CD4-positive, alpha-beta memory T cell (primary cell): ENCODE results near the gene UBC. TPM values are rescaled to one million over a fixed set of nuclear protein-coding genes. Genes with fewer than 3 reads are reported as not detected.
"Not testable (repeated sequence)": the region's sequence is repeated elsewhere in the genome, so short reads cannot be mapped to it uniquely, and the experiment has no call there.

ENCODE experiments used
- CTCF ChIA-PET: fragments of 350-600 bp; sonication (Branson Sonifier 250); formaldehyde crosslinking; loops from one replicate; lab custom pipeline; 2021; ENCODE audit warnings: inconsistent platforms; ENCODE audit not compliant: partially characterized antibody; lab: Charles Lee
- POLR2A ChIA-PET: fragments of 350-600 bp; sonication (Branson Sonifier 250); formaldehyde crosslinking; loops from one replicate; lab custom pipeline; 2021; ENCODE audit not compliant: partially characterized antibody; lab: Charles Lee
- DNase-seq, 5 donors: peaks; one replicate each; pipeline versions ENCODE4 v3.0.0 to v3.0.0-alpha.2; 2020 to 2022; ENCODE audit warnings: mixed read lengths in 1 of 5
- H3K27ac ChIP-seq: one replicate; pipeline ENCODE4 v1.7.0; 2013; ENCODE audit warnings: low read depth, low read length
- H3K27me3 ChIP-seq: 2 replicates; pipeline ENCODE4 v1.7.0; 2013; ENCODE audit warnings: mild to moderate bottlenecking, low read length, moderate library complexity; ENCODE audit not compliant: insufficient read depth
- H3K36me3 ChIP-seq: 2 replicates; pipeline ENCODE4 v1.7.0; 2013; ENCODE audit warnings: mild to moderate bottlenecking, low read length, moderate library complexity; ENCODE audit not compliant: insufficient read depth
- H3K4me1 ChIP-seq: 2 replicates; pipeline ENCODE4 v1.7.0; 2013; ENCODE audit warnings: mild to moderate bottlenecking, low read length, moderate library complexity; ENCODE audit not compliant: insufficient read depth
- H3K4me3 ChIP-seq, 2 donors: one replicate each; pipeline ENCODE4 v1.7.0; 2013; ENCODE audit warnings: low read length in 2 of 2, mild to moderate bottlenecking in 1 of 2
- H3K9me3 ChIP-seq, 2 donors: one replicate each; pipeline ENCODE4 v1.7.0; 2013; ENCODE audit warnings: low read length in 2 of 2, control low read depth in 1 of 2; ENCODE audit not compliant: control insufficient read depth in 1 of 2
- H3K27ac Mint-ChIP-seq, 7 donors: one replicate each; pipeline ENCODE4 v1.8.0; 2020 to 2021; ENCODE audit warnings: mixed read lengths in 7 of 7, mild to moderate bottlenecking in 6 of 7, inconsistent platforms in 3 of 7, moderate library complexity in 3 of 7
- H3K27me3 Mint-ChIP-seq, 2 donors: one replicate each; pipeline ENCODE4 v1.8.0; 2020 to 2021; ENCODE audit warnings: mixed read lengths in 2 of 2
- H3K36me3 Mint-ChIP-seq, 2 donors: one replicate each; pipeline ENCODE4 v1.8.0; 2020 to 2021; ENCODE audit warnings: mixed read lengths in 2 of 2, inconsistent platforms in 1 of 2, mild to moderate bottlenecking in 1 of 2
- H3K4me1 Mint-ChIP-seq, 4 donors: one replicate each; pipeline ENCODE4 v1.8.0; 2020 to 2021; ENCODE audit warnings: mixed read lengths in 4 of 4, mild to moderate bottlenecking in 1 of 4
- H3K4me3 Mint-ChIP-seq, 8 donors: one replicate each; pipeline ENCODE4 v1.8.0; 2020 to 2021; ENCODE audit warnings: mixed read lengths in 8 of 8, mild to moderate bottlenecking in 7 of 8, moderate library complexity in 6 of 8, inconsistent platforms in 3 of 8
- H3K9me3 Mint-ChIP-seq, 8 donors: one replicate each; pipeline ENCODE4 v1.8.0; 2020 to 2021; ENCODE audit warnings: mixed read lengths in 8 of 8, mild to moderate bottlenecking in 5 of 8, inconsistent platforms in 3 of 8, moderate library complexity in 1 of 8
- intact Hi-C: fragments of 100-400 bp; cut with micrococcal nuclease; formaldehyde crosslinking; loops from one replicate; pipeline ENCODE4 v1.15.1; 2023
- polyA plus RNA-seq, 2 donors: library from polyadenylated mRNA; unstranded; fragments of 300-500 nt; fragmentation: Illumina TruSeq; gene quantifications; one replicate each; pipeline ENCODE4 v1.2.3, GENCODE V29; 2021
- total RNA-seq, 2 experiments: library from RNA; stranded (reverse); gene quantifications; one replicate each; pipeline ENCODE4 v1.2.3, GENCODE V29; 2021

The UBC gene
- total and polyA plus RNA-seq, 4 experiments from 2014 or later = 853 to 1,668 (median 868) TPM

DNA sequence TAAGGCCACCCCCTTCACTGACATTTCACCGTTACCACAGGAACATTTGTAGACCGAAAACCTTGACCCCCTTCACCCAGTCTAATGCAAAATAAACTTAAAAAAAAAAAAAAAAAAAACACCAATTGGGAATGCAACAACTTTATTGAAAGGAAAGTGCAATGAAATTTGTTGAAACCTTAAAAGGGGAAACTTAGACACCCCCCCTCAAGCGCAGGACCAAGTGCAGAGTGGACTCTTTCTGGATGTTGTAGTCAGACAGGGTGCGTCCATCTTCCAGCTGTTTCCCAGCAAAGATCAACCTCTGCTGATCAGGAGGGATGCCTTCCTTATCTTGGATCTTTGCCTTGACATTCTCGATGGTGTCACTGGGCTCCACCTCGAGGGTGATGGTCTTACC, 2.9 kb downstream of the UBC start:
- H3K4me3 ChIP-seq, H3K27me3 Mint-ChIP-seq, DNase-seq, intact Hi-C loops, H3K27me3 ChIP-seq, H3K27ac ChIP-seq, H3K9me3 ChIP-seq: not testable (repeated sequence)
- Mint-ChIP-seq H3K4me3 (peak overlapping the region in 7 of 8 donors; percentile 11 to 70 (median 47)), H3K27ac (peak overlapping the region in 6 of 7 donors; percentile 20 to 93 (median 66)), H3K36me3 (peaks cover 31 to 40% of the 10 kb centered on the region in 2 donors), H3K9me3 (peaks cover 0 to 15% (median 3%) of the 10 kb centered on the region in 8 donors), H3K4me1 (peaks cover 47 to 66% (median 58%) of the 10 kb centered on the region in 4 donors)
- POLR2A ChIA-PET = interaction anchor here (1.1 to 8.4 kb wide), 5 partner anchors 9 to 28 kb away, joined by 3 to 237 read pairs (median 23); no protein-coding TSS in a partner anchor
- H3K4me1 ChIP-seq = peaks cover 60% of the 10 kb centered on the region
- CTCF ChIA-PET = interaction anchor here (0.9 to 30.2 kb wide), 4 partner anchors 10 to 30 kb away, joined by 3 to 898 read pairs (median 4); no protein-coding TSS in a partner anchor
- peaks cover 24% of the 10 kb centered on the region for H3K36me3 ChIP-seq

DNA sequence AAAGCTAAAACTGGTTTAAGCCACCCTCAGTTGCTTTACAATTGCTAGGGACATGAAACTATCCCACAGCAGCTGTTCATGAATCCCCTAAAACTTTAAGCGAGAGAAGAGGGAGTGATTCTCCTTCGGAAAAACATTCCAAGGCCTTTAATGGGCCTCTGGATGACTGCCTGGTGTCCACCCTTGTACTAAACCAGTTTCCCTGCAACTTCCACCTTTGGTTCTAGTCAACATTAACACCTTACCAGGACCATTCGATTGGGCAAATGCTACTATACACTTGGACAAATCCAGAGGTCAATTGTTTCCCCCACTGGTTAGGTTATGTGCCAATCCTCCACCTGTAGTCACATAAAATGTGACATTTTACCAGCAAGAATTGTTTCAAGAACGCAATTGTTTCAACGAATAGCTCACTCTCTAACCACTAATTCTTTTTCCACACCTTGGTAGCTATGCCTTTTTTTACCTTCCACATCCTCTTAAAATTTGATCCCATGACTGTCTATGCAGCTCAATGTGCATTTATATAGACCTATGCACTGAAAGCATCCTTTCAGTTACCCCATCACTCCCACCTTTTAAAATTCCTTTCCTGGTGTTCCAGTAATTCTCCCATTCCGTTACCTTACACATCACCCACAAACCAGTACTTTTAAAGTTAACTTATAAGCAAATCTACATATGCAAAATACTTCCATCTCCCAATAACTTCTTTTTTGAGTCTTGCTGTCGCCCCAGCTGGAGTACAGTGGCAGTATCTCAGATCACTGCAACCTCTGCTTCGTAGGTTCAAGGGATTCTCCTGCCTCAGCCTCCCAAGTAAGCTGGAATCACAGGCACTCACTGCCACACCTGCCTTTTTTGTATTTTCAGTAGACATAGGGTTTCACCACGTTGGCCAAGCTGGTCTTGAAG, 3.6 kb downstream of the UBC start:
- Histone ChIP-seq H3K4me3 (no peak overlapping the region), H3K27ac (peak overlapping the region; percentile 3), H3K27me3 (no peaks in the 10 kb centered on the region), H3K9me3 (no peaks in the 10 kb centered on the region), H3K4me1 (peaks cover 55% of the 10 kb centered on the region), H3K36me3 (peaks cover 24% of the 10 kb centered on the region)
- intact Hi-C loops = no loop called here
- H3K27me3 Mint-ChIP-seq = peaks cover 2 to 9% of the 10 kb centered on the region in 2 donors
- H3K9me3 Mint-ChIP-seq = peaks cover 0 to 15% (median 3%) of the 10 kb centered on the region in 8 donors
- peaks cover 46 to 63% (median 54%) of the 10 kb centered on the region in 4 donors for H3K4me1 Mint-ChIP-seq
- ChIA-PET POLR2A (interaction anchor here (0.6 to 8.4 kb wide), 8 partner anchors 9 to 73 kb away, joined by 3 to 237 read pairs (median 6); no protein-coding TSS in a partner anchor), CTCF (interaction anchor here (0.9 to 30.2 kb wide), 6 partner anchors 9 to 138 kb away, joined by 3 to 898 read pairs (median 4); no protein-coding TSS in a partner anchor)
- H3K36me3 Mint-ChIP-seq = peaks cover 31 to 36% of the 10 kb centered on the region in 2 donors
- DNase-seq = peak in 1 of 5 donors; percentile 34
- peak overlapping the region; percentile 29 to 93 (median 77) for H3K27ac Mint-ChIP-seq
- H3K4me3 Mint-ChIP-seq = peak overlapping the region; percentile 0 to 70 (median 33)

DNA sequence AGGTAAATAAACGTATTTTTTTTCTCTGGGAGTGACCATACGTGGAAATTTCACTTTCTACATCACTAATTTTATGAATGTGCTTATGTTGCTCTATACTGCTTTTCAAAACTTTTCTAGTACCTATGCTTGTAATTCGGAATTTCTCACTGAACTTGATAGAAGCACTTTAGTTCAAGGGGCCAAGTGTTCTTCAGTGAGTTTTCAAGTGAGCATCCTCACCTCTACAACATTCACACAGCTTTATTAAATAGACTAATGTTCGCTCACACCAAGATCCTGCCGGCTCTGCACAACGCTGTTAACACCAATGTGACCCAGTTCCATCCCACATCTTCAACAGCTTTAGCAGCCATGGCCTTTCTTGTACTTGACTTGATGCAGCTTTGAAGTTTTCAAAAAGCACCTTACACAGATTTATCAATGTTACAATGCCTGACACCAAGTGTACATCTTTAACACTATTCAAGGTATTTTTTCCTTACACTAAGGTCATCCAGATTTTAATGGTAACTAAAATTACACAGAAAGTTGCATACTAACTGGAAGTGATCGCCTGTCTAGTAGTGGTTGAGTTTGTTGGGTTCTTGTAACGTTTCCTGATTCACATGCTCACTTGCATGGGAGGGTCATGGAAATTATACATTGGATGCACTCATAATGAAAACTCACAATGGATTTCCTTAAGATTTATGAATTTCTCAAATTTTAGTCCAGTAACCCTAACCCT, 4.5 kb downstream of the UBC start:
- CTCF ChIA-PET = interaction anchor here (1.0 to 30.2 kb wide), 5 partner anchors 8 to 139 kb away, joined by 3 to 898 read pairs (median 5); no protein-coding TSS in a partner anchor
- H3K27ac Mint-ChIP-seq = peak overlapping the region in 6 of 7 donors; percentile 17 to 84 (median 46)
- H3K27ac ChIP-seq = peak overlapping the region; percentile 3
- H3K9me3 ChIP-seq = no peaks in the 10 kb centered on the region
- peaks cover 43 to 55% (median 48%) of the 10 kb centered on the region in 4 donors for H3K4me1 Mint-ChIP-seq
- POLR2A ChIA-PET = interaction anchor here (0.6 to 8.4 kb wide), 7 partner anchors 10 to 74 kb away, joined by 3 to 237 read pairs (median 6); no protein-coding TSS in a partner anchor
- intact Hi-C loops = loop anchor here (5.0 kb wide), 1 partner anchor 343 kb away; the partner anchor contains the start of gene NCOR2
- H3K9me3 Mint-ChIP-seq = peaks cover 0 to 15% (median 3%) of the 10 kb centered on the region in 8 donors
- peaks cover 2 to 9% of the 10 kb centered on the region in 2 donors for H3K27me3 Mint-ChIP-seq
- peaks cover 31 to 36% of the 10 kb centered on the region in 2 donors for H3K36me3 Mint-ChIP-seq
- peaks cover 47% of the 10 kb centered on the region for H3K4me1 ChIP-seq
- H3K4me3 Mint-ChIP-seq = peak overlapping the region in 3 of 8 donors; percentile 22 to 42 (median 27)
- H3K4me3 ChIP-seq = no peak overlapping the region
- no peak for DNase-seq
- H3K36me3 ChIP-seq = peaks cover 24% of the 10 kb centered on the region
- H3K27me3 ChIP-seq = no peaks in the 10 kb centered on the region

DNA sequence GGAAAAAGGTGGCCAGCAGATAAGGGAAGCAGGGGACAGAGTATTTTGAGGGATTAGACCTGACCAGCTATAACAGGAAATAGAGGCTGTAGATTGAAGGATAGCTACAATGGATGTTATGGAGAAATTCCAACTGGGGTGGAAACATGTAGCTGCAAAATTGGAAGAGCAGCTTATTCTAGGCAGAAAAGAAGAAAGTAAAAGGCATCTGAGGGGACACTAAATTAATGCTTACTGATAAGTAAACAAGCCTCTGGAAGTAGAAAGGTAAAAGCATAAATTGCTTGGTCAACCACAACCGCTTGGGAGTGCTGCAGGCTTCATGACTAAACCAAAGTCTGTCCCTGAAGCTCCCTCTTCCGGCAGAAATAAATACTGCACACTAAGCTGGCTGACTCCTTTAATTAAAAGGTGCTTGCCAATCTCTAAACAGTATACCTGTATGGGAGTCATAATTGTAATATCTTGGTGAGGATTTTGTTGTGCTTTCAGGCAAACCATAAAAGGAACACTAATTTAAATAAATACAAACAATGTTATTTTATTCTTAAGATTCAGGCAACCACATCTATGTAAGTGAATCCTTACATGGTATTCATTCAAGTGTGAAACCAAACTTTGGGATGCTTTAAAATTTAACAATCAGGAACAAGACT, 7.7 kb downstream of the UBC start:
- Mint-ChIP-seq H3K27me3 (no peaks in the 10 kb centered on the region), H3K9me3 (peaks cover 0 to 4% (median 0%) of the 10 kb centered on the region in 8 donors), H3K4me3 (no peak overlapping the region), H3K27ac (peak overlapping the region in 6 of 7 donors; percentile 12 to 81 (median 64)), H3K4me1 (peaks cover 25 to 29% (median 26%) of the 10 kb centered on the region in 4 donors), H3K36me3 (peaks cover 8 to 15% of the 10 kb centered on the region in 2 donors)
- CTCF ChIA-PET = interaction anchor here (0.6 to 30.2 kb wide), 26 partner anchors 9 to 296 kb away, joined by 3 to 898 read pairs (median 6); partner anchors contain the start of genes AACS, DHX37 and UBC
- H3K36me3 ChIP-seq = peaks cover 14% of the 10 kb centered on the region
- no peak overlapping the region for H3K4me3 ChIP-seq
- H3K27me3 ChIP-seq = no peaks in the 10 kb centered on the region
- DNase-seq = peak; percentile 85 to 95 (median 90)
- H3K4me1 ChIP-seq = peaks cover 33% of the 10 kb centered on the region
- no peak overlapping the region for H3K27ac ChIP-seq
- POLR2A ChIA-PET = interaction anchor here (0.7 to 8.4 kb wide), 9 partner anchors 8 to 50 kb away, joined by 3 to 237 read pairs (median 4); no protein-coding TSS in a partner anchor
- no peaks in the 10 kb centered on the region for H3K9me3 ChIP-seq
- intact Hi-C loops = loop anchor here (1.0 to 5.0 kb wide), 6 partner anchors 8 to 339 kb away; partner anchors contain the start of genes AACS, DHX37, NCOR2 and UBC

DNA sequence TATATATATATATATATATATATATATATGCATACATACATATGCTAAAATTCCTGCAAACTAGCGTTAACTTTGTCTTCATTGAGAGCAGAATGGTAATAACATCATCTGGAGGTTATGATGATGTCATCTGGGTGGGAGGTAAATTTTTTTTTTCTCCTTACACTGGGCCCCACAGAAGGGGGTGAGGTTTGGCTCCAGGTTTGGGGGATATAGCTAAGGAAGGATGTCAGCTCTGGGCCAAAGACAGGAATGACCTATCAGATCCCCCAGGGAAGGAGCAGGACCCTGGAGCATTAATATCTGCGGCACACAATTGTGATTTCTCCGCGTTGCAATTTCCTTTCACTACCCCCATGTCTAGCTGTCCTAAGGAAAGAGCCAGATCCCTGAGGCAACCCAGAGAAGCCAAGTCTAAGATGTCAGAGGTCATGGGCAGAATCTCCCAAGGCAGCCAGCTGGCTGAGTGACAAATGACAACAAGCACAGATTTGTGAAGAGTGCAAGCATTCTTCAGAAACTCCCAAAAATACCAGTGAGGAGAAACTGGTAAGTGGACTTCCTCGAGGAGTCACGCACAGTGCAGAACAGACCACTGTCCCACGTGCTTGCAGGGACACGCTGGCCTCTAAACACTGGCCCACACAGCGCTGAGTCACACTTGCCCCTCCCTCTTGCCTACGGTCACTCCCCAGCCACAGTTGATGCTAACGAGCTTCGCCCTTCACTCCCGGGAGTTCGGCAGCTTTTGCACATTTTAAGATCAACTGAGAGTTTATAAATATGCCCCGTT, 9.9 kb downstream of the UBC start:
- Histone ChIP-seq H3K4me3 (no peak overlapping the region), H3K27ac (no peak overlapping the region), H3K4me1 (peaks cover 11% of the 10 kb centered on the region), H3K27me3 (no peaks in the 10 kb centered on the region), H3K9me3 (no peaks in the 10 kb centered on the region), H3K36me3 (no peaks in the 10 kb centered on the region)
- CTCF ChIA-PET = interaction anchor here (0.9 to 30.2 kb wide), 3 partner anchors 13 to 51 kb away, joined by 3 to 898 read pairs (median 78); partner anchors contain the start of gene UBC
- no peaks in the 10 kb centered on the region for H3K36me3 Mint-ChIP-seq
- H3K27ac Mint-ChIP-seq = peak overlapping the region in 1 of 7 donors; percentile 4
- no peak overlapping the region for H3K4me3 Mint-ChIP-seq
- no peaks in the 10 kb centered on the region for H3K9me3 Mint-ChIP-seq
- POLR2A ChIA-PET = interaction anchor here (0.6 to 8.4 kb wide), 5 partner anchors 10 to 35 kb away, joined by 3 to 237 read pairs (median 12); partner anchors contain the start of gene UBC
- no peaks in the 10 kb centered on the region for H3K27me3 Mint-ChIP-seq
- intact Hi-C loops = loop anchor here (5.0 kb wide), 1 partner anchor 337 kb away; the partner anchor contains the start of gene NCOR2
- DNase-seq = no peak
- H3K4me1 Mint-ChIP-seq = peaks cover 6 to 11% (median 7%) of the 10 kb centered on the region in 4 donors
